Activated T-helper 1 cell treated with anti-CD3 and anti-CD28 coated beads, Interleukin-2, amount 50 U/mL, for 16 hours (primary cell): Measurements from ENCODE around the gene TNFRSF17.

ENCODE experiments used
- DNase-seq, 2 donors: peaks; one replicate each; pipeline ENCODE4 v3.0.0-alpha.2; 2020; ENCODE audit warnings: low read depth in 1 of 2, low spot score in 1 of 2

TNFRSF17 gene

DNA sequence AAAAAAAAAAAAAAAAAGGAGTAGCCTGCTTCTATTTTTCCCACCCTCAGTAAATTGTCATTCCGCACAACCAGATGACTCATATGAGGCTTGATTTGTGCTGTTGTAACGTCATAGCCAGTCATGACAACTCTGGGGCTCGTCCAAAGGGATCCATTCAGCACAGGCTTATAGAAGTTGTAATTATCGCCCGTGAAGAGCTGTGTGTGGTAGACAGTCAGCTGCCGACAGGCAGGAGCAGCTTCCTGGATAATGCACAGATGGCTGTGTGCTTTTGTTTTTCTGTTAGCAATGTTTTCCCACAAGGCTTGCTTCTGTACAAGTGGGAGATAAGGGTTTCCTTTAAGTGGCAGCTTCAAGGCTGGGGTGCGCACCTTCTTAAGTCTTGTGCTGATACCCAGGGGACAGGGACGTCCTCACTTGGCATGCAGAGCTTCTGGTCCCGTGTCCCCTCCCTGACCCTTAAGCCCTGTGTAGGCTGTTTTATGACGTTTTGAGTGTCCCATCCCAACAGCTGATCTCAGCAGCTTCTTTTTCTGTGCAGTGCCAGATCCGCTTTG lies 37.5 kb downstream of the TNFRSF17 start:
- DNase-seq = no peak

DNA sequence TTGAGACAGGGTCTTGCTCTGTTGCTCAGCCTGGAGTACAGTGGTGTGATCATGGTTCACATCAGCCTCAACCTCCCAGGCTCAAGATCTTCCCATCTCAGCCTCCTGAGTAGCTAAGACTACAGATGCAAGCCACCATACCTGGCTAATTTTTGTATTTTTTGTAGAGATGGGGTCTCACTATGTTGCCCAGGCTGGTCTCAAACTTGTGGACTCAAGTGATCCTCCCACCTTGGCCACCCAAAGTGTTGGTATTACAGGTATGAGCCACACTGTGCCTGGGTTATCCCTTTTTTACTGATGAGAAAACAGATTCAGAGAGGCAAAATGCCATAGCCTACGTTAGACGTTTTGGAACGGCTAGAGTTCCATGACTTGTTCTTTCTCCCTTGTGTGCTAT lies 41.6 kb downstream of the TNFRSF17 start:
- no peak for DNase-seq

DNA sequence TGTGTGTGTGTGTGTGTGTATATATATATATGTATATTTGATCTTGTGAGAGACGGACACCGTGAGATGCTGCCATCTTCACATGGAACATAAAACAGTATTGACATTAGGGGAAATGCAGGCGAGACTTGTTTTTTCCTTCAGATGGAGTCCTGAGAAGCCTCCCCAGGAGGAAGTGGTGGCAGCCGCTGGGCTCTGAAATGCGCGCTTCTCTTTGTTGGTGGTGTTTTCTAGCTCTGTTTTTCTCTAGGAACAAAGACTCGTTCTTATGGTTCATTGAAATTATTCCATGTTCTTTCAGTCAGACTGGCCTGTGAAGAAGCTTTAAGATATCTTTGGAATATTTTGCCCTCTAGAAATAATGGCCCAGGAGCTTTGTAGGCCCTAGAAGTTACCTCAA lies 44.5 kb downstream of the TNFRSF17 start:
- no peak for DNase-seq

DNA sequence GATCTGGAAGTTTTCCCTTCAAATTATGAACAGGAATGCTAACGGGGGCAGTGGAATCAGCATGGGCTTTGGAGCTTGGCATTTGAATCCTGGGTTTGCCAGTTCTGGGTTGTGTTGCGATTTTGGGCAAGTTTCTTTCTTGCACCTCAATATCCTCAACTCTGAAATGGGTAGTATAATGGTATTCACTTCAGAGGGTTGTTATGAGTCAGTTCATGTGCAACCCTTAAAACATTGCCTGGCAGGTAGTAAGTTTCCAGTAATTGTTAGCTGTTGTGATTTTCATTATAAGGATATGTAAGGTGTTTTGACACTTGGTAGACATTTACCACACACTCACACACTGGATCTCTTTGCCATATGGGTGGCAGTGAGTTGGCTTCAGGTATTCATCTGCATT lies 44.9 kb downstream of the TNFRSF17 start:
- no peak for DNase-seq

DNA sequence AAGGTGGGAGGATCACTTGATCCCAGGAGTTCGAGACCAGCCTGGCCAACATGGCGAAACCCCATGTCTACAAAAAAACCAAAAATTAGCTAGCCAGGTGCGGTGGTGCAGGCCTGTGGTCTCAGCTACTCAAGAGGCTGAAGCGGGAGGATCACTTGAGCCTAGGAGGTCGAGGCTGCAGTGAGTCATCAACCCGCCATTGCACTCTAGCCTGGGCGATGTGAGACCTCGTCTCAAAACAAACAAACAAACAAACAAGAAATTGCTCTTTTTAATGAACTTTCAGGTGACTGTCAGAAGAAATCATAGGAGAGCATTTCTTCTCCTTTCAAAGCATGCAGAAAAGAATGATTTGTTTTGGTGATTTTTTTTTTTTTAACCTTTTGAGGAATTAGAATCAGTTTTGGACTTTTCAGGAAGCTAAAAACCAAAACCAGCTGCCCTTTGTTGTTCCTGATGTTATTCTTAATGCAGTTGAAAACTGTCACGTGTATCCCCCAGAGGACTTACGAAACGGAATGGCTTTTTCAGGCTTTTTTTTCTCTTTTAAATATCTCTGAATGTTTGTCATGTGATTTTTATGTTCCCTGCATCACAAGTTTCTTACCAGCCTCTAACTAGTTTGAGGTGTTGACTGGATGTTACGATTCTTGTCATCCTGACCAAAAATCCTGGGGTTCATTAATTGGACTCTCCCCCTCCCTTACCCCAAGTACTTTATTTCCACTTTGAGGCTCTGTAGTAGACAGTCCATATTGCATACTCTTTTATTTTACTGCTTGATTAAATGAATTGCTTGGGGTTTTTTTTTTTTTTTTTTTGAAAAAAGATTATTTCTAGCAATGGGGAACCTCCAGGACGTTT lies 45.6 kb downstream of the TNFRSF17 start:
- no peak for DNase-seq

DNA sequence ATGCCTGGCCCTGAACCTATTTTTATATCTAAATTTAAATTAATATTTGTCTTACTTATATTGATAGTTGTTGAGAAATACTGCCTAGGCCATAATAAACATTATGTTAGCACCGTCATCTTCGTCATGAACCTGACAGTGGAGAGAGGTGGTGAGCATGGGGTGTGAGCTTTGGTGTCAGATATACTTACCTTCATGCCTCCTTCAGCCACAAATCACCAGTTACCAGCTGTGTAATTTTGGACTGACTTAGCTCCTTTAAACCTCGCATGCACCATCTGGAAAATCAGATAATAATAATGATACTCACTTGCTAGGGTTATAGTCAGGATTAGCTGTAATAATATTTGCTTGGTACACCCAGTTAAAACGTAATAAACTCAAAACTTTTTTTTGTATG lies 46.6 kb downstream of the TNFRSF17 start:
- no peak for DNase-seq

DNA sequence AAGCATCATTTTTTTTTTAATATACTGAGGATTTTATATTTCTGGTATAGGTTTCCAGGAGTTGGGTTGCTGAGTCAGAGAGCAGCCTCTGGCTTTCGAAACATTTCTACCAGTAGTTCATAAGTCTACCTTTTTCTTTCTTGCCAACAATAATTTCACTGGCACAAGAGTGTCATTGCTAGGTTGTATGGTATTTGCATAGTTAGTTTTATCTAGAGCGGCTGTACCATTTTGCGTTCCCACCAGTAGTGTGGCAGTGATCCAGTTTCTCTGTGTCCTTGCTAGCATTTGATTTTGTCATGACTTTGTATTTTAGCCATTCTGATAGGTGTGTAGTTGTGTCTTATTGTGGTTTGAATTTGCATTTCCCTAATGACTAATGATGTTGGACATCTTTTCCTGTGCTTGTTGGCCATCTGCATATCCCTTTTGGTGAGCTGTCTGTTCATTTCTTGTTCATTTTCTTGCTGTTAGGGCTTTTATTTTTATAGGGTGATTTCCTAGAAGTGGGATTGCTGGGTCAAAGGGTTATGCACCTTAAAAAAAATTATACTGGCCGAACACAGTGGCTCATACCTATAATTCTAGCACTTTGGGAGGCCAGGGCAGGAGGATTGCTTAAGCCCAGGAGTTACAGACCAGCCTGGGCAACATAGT lies 51.4 kb downstream of the TNFRSF17 start:
- no peak for DNase-seq

DNA sequence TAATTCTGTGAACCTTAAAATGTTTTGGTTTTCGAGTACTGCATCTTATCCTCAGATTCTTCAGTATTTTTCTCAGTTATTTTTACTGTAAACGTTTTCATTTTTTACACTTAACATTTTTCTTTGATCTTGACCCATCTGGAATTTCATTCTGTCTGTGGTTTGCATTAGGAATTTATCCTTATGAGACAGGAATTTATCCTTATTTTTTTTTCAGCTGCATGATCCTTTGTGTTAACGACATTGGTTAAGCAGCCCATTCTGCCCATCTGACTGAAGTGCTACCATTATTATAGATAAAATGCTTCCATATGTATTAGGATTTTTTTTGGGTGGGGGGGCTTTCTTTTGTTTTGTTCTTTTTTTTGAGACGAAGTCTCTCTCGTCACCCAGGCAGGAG lies 52.5 kb downstream of the TNFRSF17 start:
- DNase-seq = no peak
